HS-5 (cell line): ENCODE measurements around the gene YARS2.

Experiments used
- DNase-seq: peaks from one replicate; pipeline ENCODE4 v3.0.0-alpha.2; 2012; ENCODE audit warnings: low read depth

YARS2 gene

GRCh38 chr12:32755654-32756475 is at the start of gene YARS2:
TSS of gene YARS2 (minus strand) at chr12:32755897. CDS start at chr12:32755874, 23 bp downstream.
- DNase-seq: peak; percentile 89

- DNase-seq: no peak
These were observed 48.6 kb upstream of the YARS2 start for GRCh38 chr12:32804301-32804700.

- no peak for DNase-seq
These were observed 45.7 kb upstream of the YARS2 start for GRCh38 chr12:32801269-32801980.

- DNase-seq: no peak
These were observed 38.6 kb upstream of the YARS2 start for GRCh38 chr12:32794281-32794680.

GRCh38 chr12:32789916-32790315 is 34.2 kb upstream of the YARS2 start:
- no peak for DNase-seq

- DNase-seq: no peak
These were observed 33.7 kb upstream of the YARS2 start for GRCh38 chr12:32789446-32789845.

GRCh38 chr12:32788405-32788804 is 32.7 kb upstream of the YARS2 start:
- no peak for DNase-seq

- no peak for DNase-seq
These were observed 29.9 kb upstream of the YARS2 start for GRCh38 chr12:32785557-32785956.

GRCh38 chr12:32783029-32783428 is 27.3 kb upstream of the YARS2 start:
- no peak for DNase-seq

GRCh38 chr12:32780071-32780470 is 24.4 kb upstream of the YARS2 start:
- DNase-seq: no peak

- DNase-seq: no peak
These were observed 22.0 kb upstream of the YARS2 start for GRCh38 chr12:32777691-32778175.

- no peak for DNase-seq
These were observed 21.5 kb upstream of the YARS2 start for GRCh38 chr12:32777159-32777558.

GRCh38 chr12:32776258-32776657 is 20.6 kb upstream of the YARS2 start:
- DNase-seq: peak; percentile 42

- no peak for DNase-seq
These were observed 18.0 kb upstream of the YARS2 start for GRCh38 chr12:32773691-32774090.

GRCh38 chr12:32770141-32770540 is 14.4 kb upstream of the YARS2 start:
- no peak for DNase-seq

GRCh38 chr12:32768518-32768917 is 12.8 kb upstream of the YARS2 start:
- no peak for DNase-seq

GRCh38 chr12:32765906-32766305 is 10.2 kb upstream of the YARS2 start:
- DNase-seq: no peak

- no peak for DNase-seq
These were observed 6.0 kb upstream of the YARS2 start for GRCh38 chr12:32761716-32762115.

- no peak for DNase-seq
These were observed 1.5 kb upstream of the YARS2 start for GRCh38 chr12:32757157-32757556.

- DNase-seq: no peak
These were observed 874 bp upstream of the YARS2 start for GRCh38 chr12:32756476-32757066.

- peak; percentile 89 for DNase-seq
These were observed 545 bp downstream of the YARS2 start for GRCh38 chr12:32755051-32755653.

GRCh38 chr12:32754111-32754510 is 1.6 kb downstream of the YARS2 start:
- no peak for DNase-seq
